Measurements from ENCODE around the gene LENG8. TPM values are rescaled to one million over a fixed set of nuclear protein-coding genes. Genes with fewer than 3 reads are reported as not detected.
A peak's percentile ranks its signal among the peaks of the same experiment; 100 is the strongest.

LENG8 gene
- total RNA-seq, 1 experiment from 2014 or later = 148 TPM

- H3T11ph ChIP-seq (ENCODE audit: low read length) = no peak overlapping the region
- H3K27ac ChIP-seq (ENCODE audit: insufficient read length, low read depth, low read length) = no peak overlapping the region
- no peak overlapping the region for H4K8ac ChIP-seq (replicated peaks; ENCODE audit: insufficient read length, low read depth, low read length)
- no peaks in the 10 kb centered on the region for H3K9me3 ChIP-seq (ENCODE audit: control insufficient read depth, low read depth, low read length)
- H2AK5ac ChIP-seq (ENCODE audit: insufficient read length, low read length) = no peak overlapping the region
- no peak overlapping the region for H3K56ac ChIP-seq (ENCODE audit: insufficient read length, low read depth, low read length)
- H3K9me3 Mint-ChIP-seq = peaks cover 2 to 3% of the 10 kb centered on the region in 2 experiments; a peak in 3 of 5 replicates
- H3K79me1 ChIP-seq (ENCODE audit: insufficient read depth, low read depth, low read length, poor library complexity, severe bottlenecking) = no peaks in the 10 kb centered on the region
- H2AFZ ChIP-seq (ENCODE audit: low read length) = no peak overlapping the region
- H3K4me2 ChIP-seq (ENCODE audit: insufficient read depth, insufficient read length, low read length) = no peak overlapping the region
- H3K79me2 ChIP-seq (ENCODE audit: insufficient read depth, low read length) = no peaks in the 10 kb centered on the region
- H3K27me3 Mint-ChIP-seq (ENCODE audit: low read depth) = peaks cover 54% of the 10 kb centered on the region
- H3K4me1 ChIP-seq (ENCODE audit: insufficient read depth, low read length) = peaks cover 5% of the 10 kb centered on the region; the same call in 1 of the 2 replicates
- no peak overlapping the region for H2BK20ac ChIP-seq (ENCODE audit: low read depth, low read length, poor library complexity, severe bottlenecking)
- H3K27me3 ChIP-seq (ENCODE audit: insufficient read depth, low read length) = no peaks in the 10 kb centered on the region; the same call in 1 of the 2 replicates
- H3K9ac ChIP-seq (ENCODE audit: extremely low read depth, insufficient read length, low read length) = no peak overlapping the region
- peak; percentile 84 for DNase-seq
- H3K4ac ChIP-seq (ENCODE audit: low read depth, low read length) = no peak overlapping the region
- no peaks in the 10 kb centered on the region for H4K20me1 ChIP-seq (ENCODE audit: control insufficient read depth, insufficient read depth, insufficient read length)
- peaks cover 26 to 57% (median 51%) of the 10 kb centered on the region in 3 experiments; a peak in 6 of 7 replicates for H3K36me3 Mint-ChIP-seq (ENCODE audit: insufficient read depth in 1 of 3, low read depth in 3 of 3)
- TF ChIP-seq CTCF (conservative IDR thresholded peaks at IDR 0.05) = peak; percentile 45; the same call in 2 of the 3 replicates
- H3K23ac ChIP-seq (ENCODE audit: insufficient read length, low read depth, low read length) = no peak overlapping the region
- no peak overlapping the region for H2BK120ac ChIP-seq (ENCODE audit: low read depth, low read length, poor library complexity, severe bottlenecking)
- no peak overlapping the region for H3K18ac ChIP-seq (ENCODE audit: insufficient read length, low read depth, low read length)
- no peak overlapping the region for H4K91ac ChIP-seq (ENCODE audit: insufficient read length, low read depth, low read length)
- no CpG with 5 or more reads among the region's 20 CpGs for WGBS (ENCODE audit: extremely low coverage, insufficient read length, low lambda C conversion rate)
- peaks cover 3% of the 10 kb centered on the region for H3K23me2 ChIP-seq (ENCODE audit: insufficient read length, low read depth, low read length, poor library complexity, severe bottlenecking)
- no peak overlapping the region for H2BK15ac ChIP-seq (ENCODE audit: low read depth, low read length)
- peaks cover 40 to 55% of the 10 kb centered on the region in 2 experiments for H3K4me1 Mint-ChIP-seq
- H2BK5ac ChIP-seq (ENCODE audit: insufficient read length, low read length) = no peak overlapping the region
- no peak overlapping the region for H2BK12ac ChIP-seq (ENCODE audit: insufficient read length, low read depth, low read length)
- peak overlapping the region in 1 of 3 experiments; percentile 86; a peak in 1 of 7 replicates for H3K27ac Mint-ChIP-seq
- no peak overlapping the region for H3K14ac ChIP-seq (ENCODE audit: insufficient read depth, low read length)
- H4K5ac ChIP-seq (ENCODE audit: insufficient read length, low read depth, low read length) = no peak overlapping the region
- no peak overlapping the region for H3K4me3 Mint-ChIP-seq
Measured at GRCh38 chr19:54422136-54422535, 26.9 kb upstream of the LENG8 start.

Data from H9 (cell line).